ENCODE results near the gene OAT. TPM values are rescaled to one million over a fixed set of nuclear protein-coding genes. Genes with fewer than 3 reads are reported as not detected.

Gene OAT
- total and polyA plus RNA-seq, 12 donors: 15.1 to 46.9 (median 31.5) TPM

DNA sequence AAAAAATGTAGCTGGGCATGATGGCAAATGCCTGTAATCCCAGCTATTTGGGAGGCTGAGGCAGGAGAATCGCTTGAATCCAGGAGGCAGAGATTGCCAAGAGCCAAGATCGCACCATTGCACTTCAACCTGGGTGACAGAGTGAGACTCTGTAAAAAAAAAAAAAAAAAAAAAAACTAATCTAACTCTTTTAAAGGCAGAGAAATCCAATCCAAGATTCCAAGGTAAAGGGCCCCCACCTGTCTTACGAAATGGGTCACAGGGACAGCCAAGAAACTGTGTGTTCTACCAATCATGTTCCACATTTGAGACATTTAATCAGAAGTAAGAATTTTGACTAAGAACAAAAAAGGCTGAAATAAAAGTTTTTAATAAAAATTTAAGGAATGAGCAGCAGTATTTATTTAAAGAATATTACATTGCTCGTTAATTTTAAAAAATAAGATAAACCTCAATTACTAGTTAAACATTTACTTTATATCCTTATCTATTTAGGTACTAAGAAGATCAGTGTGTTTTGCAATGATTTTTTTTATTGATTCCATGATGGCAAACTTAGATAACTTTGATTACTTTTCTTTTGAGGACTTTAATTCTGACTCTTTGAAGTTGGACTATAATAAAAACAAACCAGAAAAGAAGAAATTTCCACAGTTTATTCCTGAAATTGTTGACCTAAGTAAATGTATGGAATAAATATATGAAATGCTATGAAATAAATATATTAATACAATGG is 6.7 kb upstream of the OAT start:
- DNase-seq (no peak), ATAC-seq (no peak)
- Histone ChIP-seq H3K9me3 (no peaks in the 10 kb centered on the region), H3K4me1 (no peaks in the 10 kb centered on the region), H3K4me3 (no peak overlapping the region), H3K36me3 (no peaks in the 10 kb centered on the region), H3K27ac (no peak overlapping the region), H3K27me3 (peaks cover 0 to 48% (median 35%) of the 10 kb centered on the region in 7 donors)
- 92% methylated on average over 4 of the region's 4 CpGs for WGBS, 2 donors
- TF ChIP-seq, protein P1, sequence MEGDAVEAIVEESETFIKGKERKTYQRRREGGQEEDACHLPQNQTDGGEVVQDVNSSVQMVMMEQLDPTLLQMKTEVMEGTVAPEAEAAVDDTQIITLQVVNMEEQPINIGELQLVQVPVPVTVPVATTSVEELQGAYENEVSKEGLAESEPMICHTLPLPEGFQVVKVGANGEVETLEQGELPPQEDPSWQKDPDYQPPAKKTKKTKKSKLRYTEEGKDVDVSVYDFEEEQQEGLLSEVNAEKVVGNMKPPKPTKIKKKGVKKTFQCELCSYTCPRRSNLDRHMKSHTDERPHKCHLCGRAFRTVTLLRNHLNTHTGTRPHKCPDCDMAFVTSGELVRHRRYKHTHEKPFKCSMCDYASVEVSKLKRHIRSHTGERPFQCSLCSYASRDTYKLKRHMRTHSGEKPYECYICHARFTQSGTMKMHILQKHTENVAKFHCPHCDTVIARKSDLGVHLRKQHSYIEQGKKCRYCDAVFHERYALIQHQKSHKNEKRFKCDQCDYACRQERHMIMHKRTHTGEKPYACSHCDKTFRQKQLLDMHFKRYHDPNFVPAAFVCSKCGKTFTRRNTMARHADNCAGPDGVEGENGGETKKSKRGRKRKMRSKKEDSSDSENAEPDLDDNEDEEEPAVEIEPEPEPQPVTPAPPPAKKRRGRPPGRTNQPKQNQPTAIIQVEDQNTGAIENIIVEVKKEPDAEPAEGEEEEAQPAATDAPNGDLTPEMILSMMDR (IDR thresholded peaks at IDR 0.05): no peak
- intact Hi-C loops (cut with DNase I): no loop called here

DNA sequence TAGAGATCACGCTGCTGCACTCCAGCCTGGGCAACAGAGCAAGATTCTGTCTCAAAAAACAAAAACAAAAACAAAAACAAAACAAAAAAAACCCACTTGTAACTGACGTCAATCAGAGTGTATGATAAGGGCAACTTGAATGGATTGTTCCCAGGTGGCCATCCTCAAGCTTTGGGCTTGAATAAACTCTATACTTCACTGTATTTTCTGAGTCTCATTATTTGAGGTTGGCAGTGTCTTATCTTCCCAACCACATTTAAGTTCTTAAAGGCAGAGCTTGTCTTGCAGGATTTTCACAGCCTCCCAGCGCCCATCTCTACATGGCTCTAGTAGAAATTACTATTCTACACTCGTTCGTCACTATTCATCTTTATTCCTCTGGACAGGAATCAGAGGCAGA is 5.1 kb upstream of the OAT start:
- no peak for ATAC-seq
- no peaks in the 10 kb centered on the region for H3K9me3 ChIP-seq
- WGBS, 2 donors: 78 to 79% methylated on average over 5 of the region's 5 CpGs

DNA sequence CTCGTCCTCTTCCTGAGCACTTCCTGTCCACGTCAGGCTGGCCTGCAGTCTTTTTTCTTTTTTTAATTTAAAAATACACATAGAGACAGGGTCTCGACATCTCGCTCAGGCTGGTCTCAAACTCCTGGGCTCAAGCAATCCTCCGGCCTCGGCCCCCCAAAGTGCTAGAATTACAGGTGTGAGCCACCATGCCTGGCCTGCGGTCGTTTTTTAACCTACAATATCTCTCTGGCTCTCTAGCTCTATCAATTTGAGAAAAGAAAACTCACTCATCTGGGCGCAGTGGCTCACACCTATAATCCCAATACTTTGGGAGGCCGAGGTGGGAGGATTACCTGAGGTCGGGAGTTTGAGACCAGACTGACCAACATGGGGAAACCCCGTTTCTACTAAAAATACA is 4.0 kb upstream of the OAT start:
- H3K4me3 ChIP-seq: no peak overlapping the region
- WGBS, 2 donors: 72 to 83% methylated on average over 12 of the region's 12 CpGs
- TF ChIP-seq, protein P1 (IDR thresholded peaks at IDR 0.05): no peak
- H3K27ac ChIP-seq: no peak overlapping the region
- ATAC-seq: no peak
- no peaks in the 10 kb centered on the region for H3K36me3 ChIP-seq
- peaks cover 0 to 10% (median 5%) of the 10 kb centered on the region in 9 donors for H3K4me1 ChIP-seq
- no peaks in the 10 kb centered on the region for H3K9me3 ChIP-seq
- DNase-seq: no peak
- intact Hi-C loops (cut with DNase I): no loop called here
- H3K27me3 ChIP-seq: peaks cover 0 to 36% (median 20%) of the 10 kb centered on the region in 7 donors

More for the DNA sequence above, 5.1 kb upstream of the OAT start:
- DNase-seq: no peak
- intact Hi-C loops (cut with DNase I): no loop called here
- peaks cover 0 to 6% (median 0%) of the 10 kb centered on the region in 9 donors for H3K4me1 ChIP-seq
- TF ChIP-seq, protein P1 (IDR thresholded peaks at IDR 0.05): no peak
- H3K4me3 ChIP-seq: no peak overlapping the region
- H3K27me3 ChIP-seq: peaks cover 0 to 40% (median 24%) of the 10 kb centered on the region in 7 donors
- H3K36me3 ChIP-seq: no peaks in the 10 kb centered on the region
- no peak overlapping the region for H3K27ac ChIP-seq

DNA sequence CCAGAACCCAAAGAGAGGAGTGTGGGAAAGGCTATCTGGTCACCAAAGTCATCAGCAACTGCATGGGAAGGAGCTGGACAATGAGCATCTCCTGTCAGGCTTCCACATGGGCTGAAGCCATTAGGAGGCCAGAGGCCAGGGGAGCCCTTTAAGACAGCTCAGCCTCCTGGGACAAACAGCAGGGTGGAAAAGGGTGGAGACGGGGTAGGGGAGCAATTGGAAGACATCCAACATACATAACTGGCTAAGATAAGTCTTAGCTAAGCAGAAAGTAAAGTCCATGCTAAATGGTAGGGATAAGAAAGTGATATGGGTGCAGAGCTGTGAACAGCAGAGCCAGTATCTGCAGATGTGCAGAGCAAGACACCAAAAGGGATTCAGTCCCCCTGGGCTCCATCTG is 1.5 kb upstream of the OAT start:
- Histone ChIP-seq H3K27ac (no peak overlapping the region), H3K36me3 (no peaks in the 10 kb centered on the region), H3K4me1 (peaks cover 0 to 34% (median 26%) of the 10 kb centered on the region in 9 donors), H3K27me3 (peaks cover 0 to 26% (median 5%) of the 10 kb centered on the region in 7 donors), H3K9me3 (no peaks in the 10 kb centered on the region), H3K4me3 (no peak overlapping the region)
- intact Hi-C loops (cut with DNase I): no loop called here
- TF ChIP-seq, protein P1 (IDR thresholded peaks at IDR 0.05): no peak
- ATAC-seq: no peak
- DNase-seq: no peak
- 21 to 24% methylated on average over 1 of the region's 1 CpG for WGBS, 2 donors

All from heart right ventricle (tissue), 16 donors.